Testis (tissue), 3 donors: ENCODE measurements around the gene LDHB. TPM values are rescaled to one million over a fixed set of nuclear protein-coding genes. Genes with fewer than 3 reads are reported as not detected.
"Not testable (repeated sequence)": the region's sequence is repeated elsewhere in the genome, so short reads cannot be mapped to it uniquely, and the experiment has no call there.

Experiments used
- DNase-seq: peaks from one replicate; pipeline ENCODE4 v3.0.0-alpha.2; 2019
- H3K27ac ChIP-seq, 2 donors: fragments of 200-600 bp; sonication (generic); one replicate each; pipeline ENCODE4 v1.5.1; 2019
- H3K27me3 ChIP-seq: fragments of 200-600 bp; sonication (generic); one replicate; pipeline ENCODE4 v1.5.1; 2019
- H3K36me3 ChIP-seq: fragments of 200-600 bp; sonication (generic); one replicate; pipeline ENCODE4 v1.5.1; 2017; ENCODE audit warnings: low read depth; ENCODE audit errors: missing control alignments
- H3K4me1 ChIP-seq: fragments of 200-600 bp; sonication (generic); one replicate; pipeline ENCODE4 v1.5.1; 2019
- H3K4me3 ChIP-seq, 2 donors: fragments of 200-600 bp; sonication (generic); one replicate each; pipeline ENCODE4 v1.5.1; 2017 to 2019
- H3K9me3 ChIP-seq: fragments of 200-600 bp; sonication (generic); one replicate; pipeline ENCODE4 v1.5.1; 2017
- POLR2A ChIP-seq: fragments of 450-650 bp; IDR thresholded peaks from one replicate; pipeline ENCODE4 v1.6.1; 2017; ENCODE audit warnings: antibody characterized with exemption, mild to moderate bottlenecking, moderate library complexity
- WGBS, 2 donors: methylation state at CpG; one replicate each; pipeline ENCODE4 v1.1.5; 2018; 5-methylcytosine and 5-hydroxymethylcytosine counted together
- intact Hi-C: fragments of 100-400 bp; cut with DNase I; formaldehyde crosslinking; loops from one replicate; pipeline ENCODE4 v1.15.1; 2023; ENCODE audit warnings: low total_unique reads
- polyA plus RNA-seq: library from polyadenylated mRNA; stranded (reverse); fragments of 350-450 nt; fragmentation: Illumina TruSeq; extraction: RNeasy Lipid Tissue Mini Kit (QIAGEN cat#74804); gene quantifications from one replicate; pipeline ENCODE4 v1.2.3, GENCODE V29; 2014; ENCODE audit warnings: low read depth, low replicate concordance; ENCODE audit not compliant: insufficient read depth
- total RNA-seq, 2 donors: library from RNA; depleted of rRNA; stranded (reverse); fragments of >200 nt; gene quantifications; one replicate each; pipeline ENCODE4 v1.2.3, GENCODE V29; 2016
- TF ChIP-seq, protein P1 (sequence below), 3 experiments: fragments of 450-650 bp in 2 of 3; fragments of 200-600 bp in 1 of 3; sonication (generic) in 1 of 3; IDR thresholded peaks; one replicate each; pipeline ENCODE4 v1.5.1; 2016 to 2019; ENCODE audit warnings: antibody characterized with exemption in 3 of 3, mild to moderate bottlenecking in 2 of 3, moderate library complexity in 1 of 3

LDHB gene
- total and polyA plus RNA-seq, 3 donors from 2014 or later = 158 to 259 (median 196) TPM

DNA sequence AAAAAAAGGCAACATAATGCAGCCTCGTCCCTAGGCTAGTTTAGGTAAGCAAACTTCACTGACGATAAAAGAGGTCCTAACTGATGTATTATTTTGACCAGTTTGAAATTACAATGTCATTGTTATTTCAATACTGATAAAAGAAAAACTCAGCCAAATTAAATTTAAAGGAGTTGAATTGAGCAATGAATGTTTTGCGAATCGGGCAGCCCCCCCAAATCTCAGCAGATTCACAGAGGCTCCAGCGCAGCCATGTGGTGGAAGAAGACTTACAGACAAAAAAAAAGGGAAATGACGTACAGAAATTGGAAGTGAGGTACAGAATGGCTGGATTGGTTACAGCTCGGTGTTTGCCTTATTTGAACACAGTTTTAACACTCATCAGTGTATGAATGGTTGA lies 8.2 kb upstream of the LDHB start:
- Histone ChIP-seq H3K4me1 (no peaks in the 10 kb centered on the region), H3K36me3 (no peaks in the 10 kb centered on the region), H3K27me3 (no peaks in the 10 kb centered on the region), H3K27ac (no peak overlapping the region), H3K4me3 (no peak overlapping the region), H3K9me3 (no peaks in the 10 kb centered on the region)
- DNase-seq = no peak
- TF ChIP-seq POLR2A = no peak
- TF ChIP-seq, protein P1, sequence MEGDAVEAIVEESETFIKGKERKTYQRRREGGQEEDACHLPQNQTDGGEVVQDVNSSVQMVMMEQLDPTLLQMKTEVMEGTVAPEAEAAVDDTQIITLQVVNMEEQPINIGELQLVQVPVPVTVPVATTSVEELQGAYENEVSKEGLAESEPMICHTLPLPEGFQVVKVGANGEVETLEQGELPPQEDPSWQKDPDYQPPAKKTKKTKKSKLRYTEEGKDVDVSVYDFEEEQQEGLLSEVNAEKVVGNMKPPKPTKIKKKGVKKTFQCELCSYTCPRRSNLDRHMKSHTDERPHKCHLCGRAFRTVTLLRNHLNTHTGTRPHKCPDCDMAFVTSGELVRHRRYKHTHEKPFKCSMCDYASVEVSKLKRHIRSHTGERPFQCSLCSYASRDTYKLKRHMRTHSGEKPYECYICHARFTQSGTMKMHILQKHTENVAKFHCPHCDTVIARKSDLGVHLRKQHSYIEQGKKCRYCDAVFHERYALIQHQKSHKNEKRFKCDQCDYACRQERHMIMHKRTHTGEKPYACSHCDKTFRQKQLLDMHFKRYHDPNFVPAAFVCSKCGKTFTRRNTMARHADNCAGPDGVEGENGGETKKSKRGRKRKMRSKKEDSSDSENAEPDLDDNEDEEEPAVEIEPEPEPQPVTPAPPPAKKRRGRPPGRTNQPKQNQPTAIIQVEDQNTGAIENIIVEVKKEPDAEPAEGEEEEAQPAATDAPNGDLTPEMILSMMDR (IDR thresholded peaks at IDR 0.05) = no peak
- WGBS, 2 donors = 83 to 92% methylated on average over 7 of the region's 7 CpGs
- intact Hi-C loops = no loop called here

DNA sequence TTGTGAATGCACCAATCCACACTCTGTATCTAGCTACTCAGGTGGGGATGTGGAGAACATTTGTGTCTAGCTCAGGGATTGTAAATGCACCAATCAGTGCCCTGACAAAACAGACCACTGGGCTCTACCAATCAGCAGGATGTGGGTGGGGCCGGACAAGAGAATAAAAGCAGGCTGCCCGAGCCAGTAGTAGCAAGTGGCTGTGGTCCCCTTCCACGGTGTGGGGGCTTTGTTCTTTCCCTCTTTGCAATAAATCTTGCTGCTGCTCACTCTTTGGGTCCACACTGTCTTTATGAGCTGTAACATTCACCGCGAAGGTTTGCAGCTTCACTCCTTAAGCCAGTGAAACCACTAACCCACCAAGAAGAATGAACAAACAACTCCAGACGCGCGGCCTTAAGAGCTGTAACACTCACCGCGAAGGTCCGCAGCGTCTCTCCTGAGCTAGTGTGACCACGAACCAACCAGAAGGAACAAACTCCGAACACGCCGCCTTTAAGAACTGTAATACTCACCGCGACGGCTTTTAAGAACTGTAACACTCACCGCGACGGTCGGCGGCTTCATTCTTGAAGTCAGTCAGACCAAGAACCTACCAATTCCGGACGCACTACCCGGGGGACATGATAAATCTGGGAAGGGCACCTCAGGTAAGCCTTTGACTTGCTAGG lies 4.6 kb upstream of the LDHB start:
- Histone ChIP-seq H3K36me3 (no peaks in the 10 kb centered on the region), H3K4me1 (no peaks in the 10 kb centered on the region), H3K27me3 (no peaks in the 10 kb centered on the region), H3K4me3 (peak overlapping the region; percentile 18 to 39), H3K9me3 (no peaks in the 10 kb centered on the region), H3K27ac (no peak overlapping the region)
- DNase-seq = peak; percentile 78
- peak; percentile 19 for TF ChIP-seq POLR2A
- TF ChIP-seq, protein P1 (IDR thresholded peaks at IDR 0.05) = no peak
- intact Hi-C loops = no loop called here
- WGBS, 2 donors = 67 to 80% methylated on average over 27 of the region's 27 CpGs

DNA sequence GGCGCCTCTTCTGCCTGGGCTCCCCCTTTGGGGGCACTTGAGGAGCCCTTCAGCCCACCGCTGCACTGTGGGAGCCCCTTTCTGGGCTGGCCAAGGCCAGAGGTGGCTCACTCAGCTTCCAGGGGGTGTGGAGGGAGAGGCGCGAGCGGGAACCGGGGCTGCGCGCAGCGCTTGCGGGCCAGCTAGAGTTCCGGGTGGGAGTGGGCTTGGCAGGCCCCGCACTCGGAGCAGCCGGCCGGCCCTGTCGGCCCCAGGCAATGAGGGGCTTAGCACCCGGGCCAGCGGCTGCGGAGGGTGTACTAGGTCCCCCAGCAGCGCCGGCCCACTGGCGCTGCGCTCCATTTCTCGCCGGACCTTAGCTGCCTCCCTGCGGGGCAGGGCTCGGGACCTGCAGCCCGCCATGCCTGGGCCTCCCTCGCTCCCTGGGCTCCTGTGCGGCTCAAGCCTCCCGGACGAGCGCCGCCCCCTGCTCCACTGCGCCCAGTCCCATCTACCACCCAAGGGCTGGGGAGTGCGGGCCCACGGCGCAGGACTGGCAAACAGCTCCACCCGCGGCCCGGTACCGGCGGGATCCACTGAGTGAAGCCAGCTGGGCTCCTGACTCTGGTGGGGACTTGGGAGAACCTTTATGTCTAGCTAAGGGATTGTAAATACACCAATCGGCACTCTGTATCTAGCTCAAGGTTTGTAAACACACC lies 3.9 kb upstream of the LDHB start:
- peak; percentile 35 for DNase-seq
- intact Hi-C loops = not testable (repeated sequence)
- 73 to 83% methylated on average over 2 to 44 of the region's 44 CpGs for WGBS, 2 donors

DNA sequence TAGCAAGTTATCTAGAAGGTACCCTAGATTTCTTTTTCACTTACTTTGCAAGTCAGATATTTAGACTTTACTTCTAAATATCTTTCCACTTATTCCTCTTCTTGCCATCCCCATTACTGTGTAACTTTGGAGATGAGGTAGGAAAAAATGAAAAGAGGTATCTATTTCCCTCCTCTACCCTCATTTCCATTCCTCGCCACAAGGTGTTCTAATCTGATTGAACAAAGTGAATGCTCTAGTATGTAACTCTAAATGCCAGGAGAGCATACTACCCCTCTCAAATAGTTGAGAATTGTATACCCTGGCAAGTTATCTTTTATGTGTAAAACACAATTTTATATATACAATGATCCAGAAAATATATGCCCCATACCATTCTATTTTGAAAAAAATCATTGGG lies 1.7 kb upstream of the LDHB start:
- no peaks in the 10 kb centered on the region for H3K9me3 ChIP-seq
- H3K36me3 ChIP-seq = no peaks in the 10 kb centered on the region
- intact Hi-C loops = no loop called here
- 82 to 91% methylated on average over 1 of the region's 1 CpG for WGBS, 2 donors
- DNase-seq = no peak
- H3K27ac ChIP-seq = no peak overlapping the region
- peaks cover 11% of the 10 kb centered on the region for H3K4me1 ChIP-seq
- H3K27me3 ChIP-seq = no peaks in the 10 kb centered on the region
- no peak overlapping the region for H3K4me3 ChIP-seq
- TF ChIP-seq, protein P1 (IDR thresholded peaks at IDR 0.05) = peak in 1 of 3 experiments; percentile 16
- TF ChIP-seq POLR2A = no peak

More for the DNA sequence above, 3.9 kb upstream of the LDHB start:
- not testable (repeated sequence) for H3K27me3 ChIP-seq, H3K27ac ChIP-seq, H3K4me1 ChIP-seq, H3K36me3 ChIP-seq, H3K9me3 ChIP-seq
- peak overlapping the region; percentile 18 to 39 for H3K4me3 ChIP-seq

DNA sequence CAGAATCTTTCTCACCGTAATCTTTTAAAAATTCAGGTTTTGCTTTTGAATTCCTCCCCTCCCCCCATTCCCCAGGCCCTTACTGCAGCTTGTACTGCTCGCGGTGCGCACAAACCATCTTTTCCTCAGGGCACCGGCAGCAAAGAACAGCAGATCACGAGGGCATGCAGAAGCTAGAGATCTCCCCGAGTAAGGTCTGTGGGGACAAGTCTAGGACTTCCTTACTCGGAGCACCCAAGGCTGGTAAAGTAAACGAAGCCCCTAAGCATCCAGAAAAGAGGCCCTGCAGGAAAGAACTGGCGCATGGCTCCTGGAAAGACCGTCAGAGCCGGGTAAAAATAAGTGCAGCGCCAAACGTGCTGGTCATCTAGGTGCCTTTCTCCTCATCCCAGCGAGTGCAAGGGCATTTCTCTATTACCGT lies 727 bp downstream of the LDHB start:
- H3K27me3 ChIP-seq = no peaks in the 10 kb centered on the region
- intact Hi-C loops = no loop called here
- no peaks in the 10 kb centered on the region for H3K9me3 ChIP-seq
- H3K4me1 ChIP-seq = peaks cover 11% of the 10 kb centered on the region
- peak; percentile 71 for DNase-seq
- TF ChIP-seq, protein P1 (IDR thresholded peaks at IDR 0.05) = no peak
- TF ChIP-seq POLR2A = no peak
- no peaks in the 10 kb centered on the region for H3K36me3 ChIP-seq
- peak overlapping the region; percentile 85 to 89 for H3K4me3 ChIP-seq
- WGBS, 2 donors = 0 to 1% methylated on average over 13 to 16 of the region's 16 CpGs
- peak overlapping the region; percentile 90 to 93 for H3K27ac ChIP-seq
